ENCODE data around the gene CREG2.

Gene CREG2

GRCh38 chr2:101303688-101304087, 83.6 kb downstream of the CREG2 start:
- DNase-seq, result no peak

- no peak for DNase-seq
Observed at GRCh38 chr2:101302016-101302415, 85.3 kb downstream of the CREG2 start.

GRCh38 chr2:101300836-101301235, 86.5 kb downstream of the CREG2 start:
- no peak for DNase-seq

GRCh38 chr2:101300164-101300563, 87.1 kb downstream of the CREG2 start:
- no peak for DNase-seq

GRCh38 chr2:101299604-101300003, 87.7 kb downstream of the CREG2 start:
- DNase-seq, result no peak

- no peak for DNase-seq
Observed at GRCh38 chr2:101297383-101297782, 89.9 kb downstream of the CREG2 start.

GRCh38 chr2:101296371-101296770, 90.9 kb downstream of the CREG2 start:
- no peak for DNase-seq

- no peak for DNase-seq
Observed at GRCh38 chr2:101295895-101296294, 91.4 kb downstream of the CREG2 start.
